ENCODE results near the gene SYT7.

The SYT7 gene

GRCh38 chr11:61553373-61554171 is 27.3 kb downstream of the SYT7 start:
- no peak for DNase-seq

DNA sequence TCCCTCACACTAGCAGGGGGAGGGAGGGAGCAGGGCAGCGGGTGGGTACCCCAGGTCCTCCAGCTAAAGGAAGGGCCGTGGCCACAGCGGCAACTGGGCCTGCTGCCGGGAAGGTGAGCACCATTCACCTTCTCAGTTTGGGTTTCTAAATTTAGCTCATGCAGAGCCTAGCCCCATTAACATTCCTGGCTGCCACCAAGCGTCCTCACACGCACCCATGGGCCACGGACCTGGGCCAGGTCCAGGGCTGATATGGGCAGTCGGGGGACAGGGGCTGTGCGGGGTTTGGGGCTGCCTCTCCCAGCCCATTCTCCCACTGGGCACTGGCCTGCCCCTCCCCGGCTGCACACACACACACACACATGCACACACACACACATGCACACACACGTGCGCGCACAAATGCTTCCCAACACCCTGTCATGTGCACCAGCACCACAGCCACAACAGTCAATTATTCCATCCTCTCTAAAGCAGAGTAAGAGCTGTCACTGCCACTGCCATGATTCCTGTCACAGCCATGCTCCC is 28.7 kb downstream of the SYT7 start:
- DNase-seq: no peak

DNA sequence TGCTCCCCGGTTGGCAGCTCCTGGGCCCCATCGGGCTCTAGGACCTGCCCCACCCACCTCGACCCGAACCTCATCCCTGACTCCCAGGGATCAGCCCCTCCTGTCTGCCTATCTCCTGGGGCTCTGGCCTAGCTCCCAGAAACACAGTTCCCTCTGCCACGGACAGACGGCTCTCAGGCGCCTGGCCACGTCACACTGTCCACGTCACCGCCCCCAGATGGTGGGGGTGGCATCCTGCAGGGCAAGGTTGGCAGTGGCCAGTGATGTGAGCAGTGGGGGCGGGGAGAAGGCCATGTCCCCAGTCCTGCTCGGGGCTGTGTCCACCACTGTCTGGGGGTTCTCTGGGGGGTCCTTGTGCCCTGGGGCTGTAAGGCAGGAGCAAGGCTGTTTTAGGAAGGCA is 29.2 kb downstream of the SYT7 start:
- DNase-seq: no peak

- DNase-seq: no peak
Observed at GRCh38 chr11:61550665-61551227, 30.1 kb downstream of the SYT7 start.

GRCh38 chr11:61549662-61550568 is 31.0 kb downstream of the SYT7 start:
- no peak for DNase-seq

DNA sequence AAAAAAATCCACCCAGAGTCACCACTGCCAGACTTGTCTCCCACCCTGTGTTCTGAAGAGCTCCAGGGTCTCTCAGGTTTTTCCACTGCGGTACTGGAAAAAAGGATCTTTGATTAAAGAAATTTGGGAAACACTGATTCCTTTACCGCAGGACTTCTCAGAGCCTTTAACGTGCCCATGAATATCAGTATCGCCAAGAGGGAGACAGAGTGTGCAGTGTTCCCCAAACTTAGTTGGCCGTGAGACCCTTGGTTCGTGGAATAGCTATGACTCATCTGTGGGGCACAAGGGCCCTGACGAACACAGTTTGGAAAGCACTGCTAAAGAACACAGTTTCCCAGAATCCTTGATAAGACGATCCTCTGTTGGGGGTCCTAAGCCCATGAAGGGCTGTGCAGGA is 31.7 kb downstream of the SYT7 start:
- no peak for DNase-seq

GRCh38 chr11:61547246-61547645 is 33.6 kb downstream of the SYT7 start:
- no peak for DNase-seq

- no peak for DNase-seq
Observed at GRCh38 chr11:61546663-61547062, 34.2 kb downstream of the SYT7 start.

DNA sequence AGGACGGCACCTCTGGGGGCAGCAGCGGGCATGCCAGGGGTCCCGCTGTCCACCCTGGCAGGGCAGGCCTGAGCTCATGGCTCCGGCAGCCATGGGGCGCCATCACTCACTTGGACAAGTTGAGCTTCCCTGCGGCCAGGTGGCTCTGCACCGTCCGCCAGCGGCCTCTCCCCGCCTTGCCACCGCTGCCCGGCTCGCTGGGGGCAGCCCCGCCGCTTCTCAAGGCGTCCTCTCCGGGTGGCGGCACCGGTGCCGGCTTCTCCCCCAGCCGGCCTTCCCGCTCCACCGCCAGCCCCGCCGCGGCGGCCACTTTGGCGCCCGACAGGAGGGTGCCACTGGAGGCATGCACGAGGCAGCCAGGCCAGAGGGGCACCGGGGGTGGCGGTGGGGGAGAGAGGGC is 35.0 kb downstream of the SYT7 start:
- DNase-seq: no peak

DNA sequence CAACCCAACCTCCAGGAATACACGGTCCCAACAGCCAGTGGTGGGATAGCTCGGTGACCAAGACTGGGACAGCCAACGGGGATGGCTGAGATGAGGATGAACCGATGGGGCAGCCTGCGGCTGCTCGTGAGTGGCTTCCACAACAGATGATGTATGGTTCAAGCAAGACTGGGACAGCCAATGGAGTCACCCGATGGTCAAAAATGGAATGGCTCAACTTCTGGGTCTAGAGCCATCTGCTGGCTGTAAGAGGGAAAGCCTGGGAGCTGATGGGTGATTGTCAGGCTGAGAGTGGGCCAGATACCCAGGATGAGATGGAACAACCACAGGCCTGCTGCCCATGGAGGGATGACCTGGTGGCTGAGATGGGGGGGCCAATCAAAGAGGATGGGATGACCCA is 35.5 kb downstream of the SYT7 start:
- DNase-seq: no peak

DNA sequence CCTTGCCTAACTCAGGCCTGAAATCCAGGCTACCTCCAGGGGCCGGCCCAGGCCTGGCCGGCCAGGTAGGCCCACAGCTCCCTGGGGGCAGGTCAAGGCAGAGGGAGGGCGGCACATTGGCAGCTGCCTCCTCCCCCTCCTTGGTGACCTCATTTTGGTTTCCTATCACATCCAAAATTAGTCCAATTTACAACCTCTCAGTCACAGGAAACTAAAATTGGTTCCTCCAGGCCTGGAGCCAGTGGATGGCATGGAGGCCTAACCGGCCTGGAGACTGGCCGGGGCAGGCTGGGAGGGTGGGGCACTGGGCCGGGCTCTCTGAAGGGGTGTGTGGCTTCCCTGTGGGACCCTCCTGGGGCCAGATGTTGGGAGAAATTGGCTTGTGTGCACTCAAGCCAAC is 36.4 kb downstream of the SYT7 start:
- no peak for DNase-seq

- no peak for DNase-seq
Observed at GRCh38 chr11:61543606-61544306, 37.1 kb downstream of the SYT7 start.

GRCh38 chr11:61542705-61543104 is 38.2 kb downstream of the SYT7 start:
- DNase-seq: no peak

DNA sequence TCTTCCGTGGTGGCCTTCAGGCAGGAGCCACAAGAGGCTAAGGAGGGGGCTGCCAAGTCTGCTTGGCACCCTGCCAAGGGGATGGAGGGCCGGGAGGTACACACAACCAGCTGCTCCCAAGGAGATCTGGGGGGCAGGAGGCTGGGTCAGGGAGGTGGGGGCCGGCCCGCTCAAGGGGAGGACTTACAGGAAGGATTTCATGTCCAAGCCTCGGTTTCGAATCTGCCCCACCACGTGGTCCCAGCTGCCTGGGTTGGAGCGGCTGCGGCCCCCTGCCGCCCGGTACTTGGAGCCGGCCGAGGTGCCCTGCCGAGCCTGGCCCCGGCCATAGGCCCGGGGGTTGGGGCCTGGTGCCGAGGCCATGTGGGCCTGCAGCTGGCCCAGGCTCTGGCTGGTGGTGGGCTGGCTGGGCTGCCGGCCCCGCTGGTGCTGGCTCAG is 38.8 kb downstream of the SYT7 start:
- DNase-seq: peak in 1 of 2 experiments; percentile 20

DNA sequence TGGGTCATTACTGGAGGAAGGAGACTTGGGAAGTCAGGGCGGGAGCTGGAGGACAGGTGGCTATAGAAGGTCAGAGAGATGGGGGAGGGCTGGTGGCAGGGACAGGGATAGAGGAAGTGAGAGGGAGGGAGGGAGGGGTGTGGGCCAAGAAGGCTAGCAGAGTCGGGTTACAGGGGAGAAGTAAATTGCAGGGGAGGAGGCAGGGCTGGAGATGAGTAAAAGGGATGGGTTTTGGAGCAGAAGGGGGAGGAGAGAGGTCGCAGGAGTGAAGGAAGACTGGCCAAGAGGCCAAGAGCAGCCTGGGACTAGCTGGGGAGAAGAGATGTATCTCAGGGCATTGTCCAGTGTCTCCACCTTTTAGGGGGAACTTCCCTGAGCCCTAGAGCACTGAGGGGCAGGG is 39.3 kb downstream of the SYT7 start:
- peak in 1 of 2 experiments; percentile 39 for DNase-seq

- no peak for DNase-seq
Observed at GRCh38 chr11:61540528-61540927, 40.3 kb downstream of the SYT7 start.

- DNase-seq: no peak
Observed at GRCh38 chr11:61539831-61540357, 41.0 kb downstream of the SYT7 start.

DNA sequence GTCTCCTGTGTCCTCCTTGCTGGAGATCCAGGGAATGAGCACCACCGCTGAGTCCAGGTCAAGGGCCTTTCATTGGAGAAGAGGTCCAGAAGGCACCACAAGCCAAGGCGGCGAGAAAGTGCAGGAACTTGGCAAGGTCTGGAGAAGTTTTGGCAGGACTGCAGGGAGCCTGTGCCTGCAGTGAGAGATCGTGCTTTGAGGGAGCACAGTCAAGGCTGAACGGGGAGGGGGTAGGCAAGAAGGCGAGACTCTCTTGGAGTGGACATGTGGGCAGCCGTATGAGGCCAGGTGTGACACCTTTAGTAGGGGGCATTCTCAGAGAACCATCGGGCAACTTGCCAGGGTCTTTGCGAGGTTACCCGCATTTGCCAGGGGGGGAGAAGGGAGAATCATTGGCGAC is 41.9 kb downstream of the SYT7 start:
- no peak for DNase-seq

DNA sequence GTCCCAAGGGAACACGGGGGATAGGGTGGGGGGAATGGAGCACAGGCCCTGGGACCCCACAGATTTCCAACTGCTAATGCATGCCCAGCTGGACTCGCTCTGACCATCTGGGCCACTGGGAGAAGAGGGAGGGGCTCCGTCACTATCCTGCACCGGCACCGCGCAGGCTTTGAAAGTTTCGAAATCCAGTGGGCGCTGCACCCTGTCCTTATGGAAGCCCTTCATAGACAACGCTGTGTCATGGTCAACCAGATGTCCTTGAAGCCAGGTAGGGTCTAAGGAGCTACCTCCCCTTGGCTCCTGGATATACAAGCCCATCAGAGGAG is 42.3 kb downstream of the SYT7 start:
- DNase-seq: no peak

GRCh38 chr11:61537326-61537725 is 43.5 kb downstream of the SYT7 start:
- DNase-seq: no peak

- no peak for DNase-seq
Observed at GRCh38 chr11:61536676-61537270, 44.1 kb downstream of the SYT7 start.

- no peak for DNase-seq
Observed at GRCh38 chr11:61535998-61536675, 44.7 kb downstream of the SYT7 start.

Measured in NCI-H2081 (cell line).